Dendritic cell treated with granulocyte-macrophage colony-stimulating factor and Interleukin-4, amounts not matched to agents 40 ng/mL and 50 ng/mL, for 4 days (primary cell): ENCODE measurements around the gene METTL6.
"Not testable (repeated sequence)": the region's sequence is repeated elsewhere in the genome, so short reads cannot be mapped to it uniquely, and the experiment has no call there.

Experiments
- H3K27ac Mint-ChIP-seq: one replicate; pipeline ENCODE4 v1.8.0; 2022; ENCODE audit warnings: mild to moderate bottlenecking, mixed read lengths
- H3K27me3 Mint-ChIP-seq: one replicate; pipeline ENCODE4 v1.8.0; 2022; ENCODE audit warnings: mild to moderate bottlenecking, mixed read lengths
- H3K36me3 Mint-ChIP-seq: one replicate; pipeline ENCODE4 v1.8.0; 2022; ENCODE audit warnings: low read depth, mixed read lengths
- H3K4me1 Mint-ChIP-seq: one replicate; pipeline ENCODE4 v1.8.0; 2022; ENCODE audit warnings: low read depth, mixed read lengths
- H3K4me3 Mint-ChIP-seq: one replicate; pipeline ENCODE4 v1.8.0; 2022; ENCODE audit warnings: mild to moderate bottlenecking, moderate library complexity, mixed read lengths
- H3K9me3 Mint-ChIP-seq: one replicate; pipeline ENCODE4 v1.8.0; 2022; ENCODE audit warnings: mixed read lengths
- intact Hi-C: fragments of 100-400 bp; cut with micrococcal nuclease; formaldehyde crosslinking; loops from one replicate; pipeline ENCODE4 v1.15.0; 2022

METTL6 gene

DNA sequence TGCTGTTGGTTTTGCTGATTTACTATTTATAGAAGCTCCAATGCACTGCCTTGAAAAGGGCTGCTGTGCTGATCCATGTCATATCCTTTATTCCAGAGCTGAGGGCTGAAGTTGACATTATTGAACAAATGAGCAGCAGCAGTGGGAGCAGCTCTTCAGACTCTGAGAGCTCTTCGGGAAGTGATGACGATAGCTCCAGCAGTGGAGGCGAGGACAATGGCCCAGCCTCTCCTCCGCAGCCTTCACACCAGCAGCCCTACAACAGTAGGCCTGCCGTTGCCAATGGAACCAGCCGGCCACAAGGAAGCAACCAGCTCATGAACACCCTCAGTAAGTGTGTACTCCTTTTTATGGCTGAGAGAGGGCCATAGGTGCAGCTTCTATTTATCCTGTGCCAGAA is 8.9 kb upstream of the METTL6 start:
- Mint-ChIP-seq H3K4me3 (no peak overlapping the region), H3K36me3 (peaks cover 88% of the 10 kb centered on the region), H3K4me1 (peaks cover 31% of the 10 kb centered on the region), H3K27ac (no peak overlapping the region), H3K9me3 (no peaks in the 10 kb centered on the region), H3K27me3 (no peaks in the 10 kb centered on the region)
- intact Hi-C loops: no loop called here

DNA sequence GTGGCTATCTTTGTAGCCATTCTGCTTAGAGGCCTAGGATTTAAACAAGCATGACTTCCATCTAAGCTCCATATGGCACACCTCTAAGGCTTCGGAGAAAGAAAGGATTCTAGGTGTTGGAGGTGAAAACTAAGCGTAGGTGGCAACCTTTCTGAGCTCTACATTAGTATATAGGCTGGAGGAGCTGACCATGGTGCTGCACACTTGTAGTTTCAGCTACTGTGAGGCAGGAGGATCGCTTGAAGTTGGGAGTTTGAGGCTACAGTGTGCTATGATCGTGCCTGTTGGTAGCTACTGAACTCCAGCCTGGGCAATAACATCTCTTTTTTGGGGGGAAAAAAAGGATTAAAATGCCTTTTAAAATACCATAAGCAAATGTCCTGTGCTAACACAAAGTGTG is 7.4 kb upstream of the METTL6 start:
- no peaks in the 10 kb centered on the region for H3K27me3 Mint-ChIP-seq
- H3K27ac Mint-ChIP-seq: no peak overlapping the region
- intact Hi-C loops: no loop called here
- peaks cover 27% of the 10 kb centered on the region for H3K4me1 Mint-ChIP-seq
- no peak overlapping the region for H3K4me3 Mint-ChIP-seq
- H3K9me3 Mint-ChIP-seq: no peaks in the 10 kb centered on the region
- H3K36me3 Mint-ChIP-seq: peaks cover 85% of the 10 kb centered on the region

DNA sequence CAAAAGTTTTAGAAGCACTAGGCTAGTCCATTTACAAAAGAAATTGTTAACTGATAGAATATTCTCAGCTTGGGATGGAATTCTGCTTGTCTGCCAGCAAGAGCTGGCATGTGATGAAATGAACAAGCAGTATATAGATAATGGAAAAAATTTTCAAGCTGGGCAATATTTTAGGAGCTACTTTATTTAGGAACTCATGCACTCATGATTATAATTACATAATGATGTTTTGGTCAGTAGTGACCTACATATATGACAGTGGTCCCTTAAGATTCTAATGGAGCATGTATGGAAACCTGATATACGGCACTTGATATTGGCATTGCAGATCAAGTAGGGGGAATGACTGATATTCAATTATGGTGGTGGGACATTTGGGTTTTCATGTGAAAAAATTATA is 6.2 kb upstream of the METTL6 start:
- intact Hi-C loops: no loop called here
- Mint-ChIP-seq H3K4me3 (no peak overlapping the region), H3K9me3 (no peaks in the 10 kb centered on the region), H3K27ac (no peak overlapping the region), H3K27me3 (no peaks in the 10 kb centered on the region), H3K36me3 (peaks cover 77% of the 10 kb centered on the region), H3K4me1 (peaks cover 22% of the 10 kb centered on the region)

DNA sequence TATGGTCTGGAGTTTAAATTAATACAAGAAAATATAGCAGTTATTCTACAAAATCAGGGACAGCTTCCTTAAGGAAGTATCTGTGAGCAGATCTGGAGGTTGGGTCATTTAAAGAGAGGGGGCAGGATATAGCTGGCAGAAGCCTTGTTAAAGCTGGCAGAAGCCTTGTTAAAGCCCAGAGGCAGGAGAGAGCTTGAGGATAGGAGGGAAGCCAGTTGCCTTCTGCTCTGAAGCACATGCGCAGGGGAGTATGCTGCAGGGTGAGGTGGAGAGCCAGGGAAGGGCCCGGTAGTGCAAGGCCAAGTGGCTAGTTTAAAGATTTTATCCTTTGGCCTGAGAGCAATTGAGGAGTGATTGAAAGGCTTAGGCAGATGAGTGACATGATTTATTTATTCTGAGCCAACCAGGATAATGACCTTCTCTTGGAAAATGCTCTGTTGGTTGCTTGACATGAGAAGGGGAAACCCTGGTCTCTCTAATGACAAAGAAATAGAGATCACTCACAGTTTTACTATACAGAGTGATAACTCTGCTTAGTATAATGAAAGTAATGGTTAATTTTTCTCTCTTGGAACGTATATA is 4.0 kb upstream of the METTL6 start:
- intact Hi-C loops: no loop called here
- peaks cover 36% of the 10 kb centered on the region for H3K4me1 Mint-ChIP-seq

DNA sequence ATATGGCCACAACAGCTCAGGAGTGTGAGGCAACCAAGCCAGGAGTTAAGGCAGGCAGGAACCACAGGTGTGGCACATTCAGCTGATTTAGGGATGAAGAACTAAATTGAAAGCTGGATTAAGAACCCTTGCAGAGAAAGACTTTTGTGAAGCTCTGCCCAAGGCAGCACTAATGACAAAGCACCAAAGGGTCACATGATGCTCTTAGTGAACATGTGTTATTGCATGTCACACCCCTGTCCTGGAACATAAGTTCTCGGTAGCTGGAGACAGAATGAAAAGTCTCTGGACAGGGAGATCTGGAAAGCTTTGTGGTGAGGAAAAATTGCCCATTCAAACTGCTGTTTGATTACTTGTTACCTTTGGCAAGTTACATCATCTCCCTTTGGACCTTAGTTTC is 3.3 kb upstream of the METTL6 start:
- intact Hi-C loops: no loop called here
- Mint-ChIP-seq H3K4me3 (no peak overlapping the region), H3K4me1 (peaks cover 43% of the 10 kb centered on the region), H3K27me3 (no peaks in the 10 kb centered on the region), H3K27ac (no peak overlapping the region), H3K9me3 (no peaks in the 10 kb centered on the region), H3K36me3 (peaks cover 73% of the 10 kb centered on the region)

More for the DNA sequence above, 4.0 kb upstream of the METTL6 start:
- Mint-ChIP-seq H3K36me3 (peaks cover 76% of the 10 kb centered on the region), H3K4me3 (no peak overlapping the region), H3K27me3 (no peaks in the 10 kb centered on the region), H3K9me3 (no peaks in the 10 kb centered on the region), H3K27ac (no peak overlapping the region)

DNA sequence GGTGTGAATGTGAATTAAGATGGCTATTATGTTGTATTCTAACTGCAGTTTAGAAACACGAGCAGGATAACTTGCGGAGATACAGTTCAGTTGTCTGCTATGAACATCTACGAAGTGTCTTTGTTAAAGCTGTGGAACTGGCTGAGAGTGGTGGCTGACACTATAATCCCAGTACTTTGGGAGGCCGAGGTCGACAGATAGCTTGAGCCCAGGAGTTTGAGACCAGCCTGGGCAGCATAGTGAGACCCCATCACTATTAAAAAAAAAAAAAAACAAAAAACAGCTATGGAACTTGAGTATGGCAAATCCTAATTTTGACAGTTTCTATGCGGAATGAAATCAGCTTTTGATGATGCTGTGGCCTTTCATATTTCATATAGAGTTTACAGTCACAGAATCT is 1.7 kb upstream of the METTL6 start:
- H3K4me3 Mint-ChIP-seq: peak overlapping the region; percentile 96
- intact Hi-C loops: loop anchor here (2.0 kb wide), 1 partner anchor 128 kb away; no protein-coding TSS in a partner anchor
- H3K27me3 Mint-ChIP-seq: no peaks in the 10 kb centered on the region
- no peaks in the 10 kb centered on the region for H3K9me3 Mint-ChIP-seq
- H3K4me1 Mint-ChIP-seq: peaks cover 50% of the 10 kb centered on the region
- H3K36me3 Mint-ChIP-seq: peaks cover 69% of the 10 kb centered on the region
- peak overlapping the region; percentile 91 for H3K27ac Mint-ChIP-seq

DNA sequence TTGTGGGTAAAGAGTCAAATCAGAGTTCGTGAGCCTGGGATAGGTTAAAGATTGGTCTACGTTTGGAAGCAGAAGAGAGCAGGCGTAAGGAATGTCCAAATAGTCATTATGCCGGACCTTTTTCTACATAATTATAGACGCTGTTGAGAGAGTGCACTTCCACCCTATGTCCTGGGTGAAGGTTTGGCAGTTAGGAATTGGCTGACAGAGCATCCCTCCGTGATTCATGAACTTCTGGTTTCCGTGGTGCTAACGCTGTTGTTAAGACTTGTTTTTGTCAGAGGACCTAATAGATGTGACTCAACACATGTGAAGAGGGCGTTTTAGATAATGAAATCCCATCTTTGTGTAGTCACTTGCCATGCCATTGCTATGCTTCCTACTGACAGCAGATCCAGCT is 1.2 kb upstream of the METTL6 start:
- Mint-ChIP-seq H3K4me1 (peaks cover 50% of the 10 kb centered on the region), H3K27ac (peak overlapping the region; percentile 91), H3K9me3 (no peaks in the 10 kb centered on the region), H3K4me3 (peak overlapping the region; percentile 96), H3K36me3 (peaks cover 68% of the 10 kb centered on the region), H3K27me3 (no peaks in the 10 kb centered on the region)
- intact Hi-C loops: loop anchor here (2.0 kb wide), 1 partner anchor 128 kb away; no protein-coding TSS in a partner anchor

DNA sequence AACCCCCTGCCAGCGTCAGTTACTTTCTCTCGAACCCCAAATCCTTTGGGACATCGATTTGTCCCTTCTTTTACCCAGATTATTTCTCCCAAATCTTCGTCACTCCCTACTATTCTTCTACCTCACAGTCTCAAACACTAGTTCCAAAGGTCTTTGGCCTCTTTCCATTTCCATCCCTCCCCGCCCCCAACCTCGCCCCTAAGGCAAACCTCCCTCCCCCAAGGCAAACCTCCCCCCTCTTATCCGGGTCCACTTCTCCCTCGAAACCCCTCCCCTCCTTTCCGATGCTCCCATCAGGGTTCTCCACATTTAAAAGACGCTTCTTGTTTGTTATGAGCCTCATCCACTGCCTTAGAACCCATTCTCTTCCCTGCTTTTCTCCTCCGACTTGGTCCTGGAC is 637 bp upstream of the METTL6 start:
- Mint-ChIP-seq H3K36me3 (peaks cover 68% of the 10 kb centered on the region), H3K4me1 (peaks cover 50% of the 10 kb centered on the region), H3K9me3 (no peaks in the 10 kb centered on the region), H3K27ac (peak overlapping the region; percentile 91), H3K4me3 (peak overlapping the region; percentile 96), H3K27me3 (no peaks in the 10 kb centered on the region)
- intact Hi-C loops: loop anchor here (2.0 kb wide), 2 partner anchors 129 to 173 kb away; partner anchors contain the start of genes BTD and HACL1

DNA sequence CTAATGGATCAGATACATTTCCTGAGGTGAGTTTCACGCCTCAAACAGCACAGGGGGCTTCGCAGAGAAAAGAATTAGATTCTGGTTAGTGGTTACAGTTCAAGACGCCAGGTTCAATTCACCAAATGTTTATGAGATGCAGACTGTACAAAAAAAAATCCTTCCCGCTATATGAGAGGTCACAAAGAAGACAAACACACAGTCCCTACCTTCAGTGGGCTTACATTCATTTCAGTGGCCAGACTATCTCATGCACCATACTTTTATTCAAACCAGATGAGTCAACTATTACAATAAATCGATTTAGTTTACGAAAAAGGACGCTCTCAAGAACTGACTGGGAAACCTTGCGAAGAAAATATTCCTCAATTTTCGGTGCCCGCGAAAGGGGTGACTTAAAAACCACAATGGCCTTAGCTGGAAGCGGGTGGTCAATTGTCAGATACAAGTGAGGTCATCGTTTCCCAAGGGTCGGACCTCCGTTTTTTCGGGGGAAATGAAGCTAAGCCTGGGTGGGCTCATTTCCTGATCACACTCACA is 695 bp downstream of the METTL6 start:
- Mint-ChIP-seq H3K4me1 (peaks cover 50% of the 10 kb centered on the region), H3K27me3 (no peaks in the 10 kb centered on the region), H3K9me3 (no peaks in the 10 kb centered on the region), H3K27ac (peak overlapping the region; percentile 91), H3K4me3 (peak overlapping the region; percentile 96), H3K36me3 (peaks cover 75% of the 10 kb centered on the region)
- intact Hi-C loops: loop anchor here (2.0 kb wide), 1 partner anchor 174 kb away; the partner anchor contains the start of genes BTD and HACL1

DNA sequence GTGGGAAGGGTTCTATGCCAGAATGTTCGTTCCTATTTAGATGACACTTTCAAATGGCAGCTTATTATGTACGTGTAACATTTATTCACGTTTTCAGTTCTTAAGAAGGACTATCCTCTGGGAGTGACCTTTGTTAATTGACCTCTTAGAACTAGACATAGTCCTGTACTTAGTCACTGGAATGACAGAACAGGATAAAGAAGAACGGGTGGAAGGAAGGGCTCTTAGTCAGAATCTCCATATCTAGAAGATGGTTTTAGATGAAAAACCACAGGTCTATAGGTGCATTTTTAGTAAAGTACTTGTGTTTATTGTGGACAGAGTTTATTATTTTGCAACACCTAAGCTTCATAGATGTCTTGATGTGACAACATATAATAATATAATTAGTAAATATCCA is 6.5 kb downstream of the METTL6 start:
- Mint-ChIP-seq H3K27ac (no peak overlapping the region), H3K27me3 (no peaks in the 10 kb centered on the region), H3K9me3 (no peaks in the 10 kb centered on the region), H3K36me3 (peaks cover 58% of the 10 kb centered on the region), H3K4me3 (no peak overlapping the region), H3K4me1 (peaks cover 15% of the 10 kb centered on the region)
- intact Hi-C loops: no loop called here

DNA sequence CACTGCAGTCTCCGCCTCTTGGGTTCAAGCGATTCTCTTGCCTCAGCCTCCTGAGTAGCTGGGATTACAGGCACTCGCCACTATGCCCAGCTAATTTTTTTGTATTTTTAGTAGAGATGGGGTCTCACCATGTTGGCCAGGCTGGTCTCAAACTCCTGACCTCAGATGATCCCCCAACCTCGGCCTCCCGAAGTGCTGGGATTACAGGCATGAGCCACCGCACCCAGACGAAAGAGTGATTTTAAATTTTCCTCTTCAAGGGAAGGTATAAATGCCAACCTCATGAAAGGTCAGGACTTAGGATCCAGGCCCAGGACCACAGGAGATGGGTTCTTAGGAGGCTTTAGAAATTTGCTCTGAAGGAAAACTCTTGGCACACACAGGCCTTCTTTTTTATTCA is 16.4 kb downstream of the METTL6 start:
- peaks cover 15% of the 10 kb centered on the region for H3K4me1 Mint-ChIP-seq
- H3K27me3 Mint-ChIP-seq, H3K4me3 Mint-ChIP-seq, H3K27ac Mint-ChIP-seq, intact Hi-C loops, H3K9me3 Mint-ChIP-seq: not testable (repeated sequence)
- H3K36me3 Mint-ChIP-seq: peaks cover 42% of the 10 kb centered on the region

DNA sequence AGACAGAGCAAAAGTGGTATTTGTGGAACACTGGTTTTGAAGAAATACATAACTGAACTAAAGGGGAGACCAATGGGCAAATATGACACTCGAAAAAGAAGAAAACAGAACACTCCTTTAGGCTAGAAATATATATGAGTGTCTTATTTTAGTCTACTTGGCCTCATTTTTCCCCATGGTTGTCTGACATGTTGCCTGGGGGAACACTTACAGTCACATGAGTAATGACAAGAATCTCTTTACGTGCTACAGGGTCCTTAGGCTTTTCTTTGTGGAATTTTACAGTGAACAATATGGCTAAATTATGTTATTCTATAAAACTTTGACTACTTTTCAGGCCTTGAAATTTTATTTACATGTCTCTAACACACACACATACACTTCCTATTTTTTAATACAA is 17.6 kb downstream of the METTL6 start:
- no peak overlapping the region for H3K4me3 Mint-ChIP-seq
- peaks cover 21% of the 10 kb centered on the region for H3K4me1 Mint-ChIP-seq
- H3K36me3 Mint-ChIP-seq: peaks cover 31% of the 10 kb centered on the region
- H3K27me3 Mint-ChIP-seq: no peaks in the 10 kb centered on the region
- no peaks in the 10 kb centered on the region for H3K9me3 Mint-ChIP-seq
- intact Hi-C loops: no loop called here
- peak overlapping the region; percentile 82 for H3K27ac Mint-ChIP-seq

DNA sequence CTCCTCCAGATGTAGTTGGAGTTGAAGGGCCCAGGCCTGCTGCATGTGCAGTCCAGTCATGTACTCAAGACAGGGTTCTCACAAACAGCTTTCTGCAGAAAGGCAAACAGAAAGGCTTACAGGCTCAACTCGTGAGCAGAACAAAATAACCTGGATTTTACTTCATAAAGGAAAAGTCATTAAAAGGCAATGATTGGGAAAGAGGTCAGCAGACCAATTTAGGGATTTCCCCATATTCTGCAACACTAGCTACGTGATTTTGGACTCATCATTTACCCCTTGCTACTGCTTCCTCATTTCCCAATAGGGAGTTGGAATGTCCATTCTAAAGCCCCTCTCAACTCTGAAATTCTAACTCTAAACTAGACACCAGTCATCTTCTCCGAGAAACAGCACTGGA is 18.1 kb downstream of the METTL6 start:
- H3K27ac Mint-ChIP-seq: peak overlapping the region; percentile 82
- no peaks in the 10 kb centered on the region for H3K9me3 Mint-ChIP-seq
- H3K27me3 Mint-ChIP-seq: no peaks in the 10 kb centered on the region
- peaks cover 25% of the 10 kb centered on the region for H3K36me3 Mint-ChIP-seq
- intact Hi-C loops: no loop called here
- peaks cover 22% of the 10 kb centered on the region for H3K4me1 Mint-ChIP-seq
- no peak overlapping the region for H3K4me3 Mint-ChIP-seq

DNA sequence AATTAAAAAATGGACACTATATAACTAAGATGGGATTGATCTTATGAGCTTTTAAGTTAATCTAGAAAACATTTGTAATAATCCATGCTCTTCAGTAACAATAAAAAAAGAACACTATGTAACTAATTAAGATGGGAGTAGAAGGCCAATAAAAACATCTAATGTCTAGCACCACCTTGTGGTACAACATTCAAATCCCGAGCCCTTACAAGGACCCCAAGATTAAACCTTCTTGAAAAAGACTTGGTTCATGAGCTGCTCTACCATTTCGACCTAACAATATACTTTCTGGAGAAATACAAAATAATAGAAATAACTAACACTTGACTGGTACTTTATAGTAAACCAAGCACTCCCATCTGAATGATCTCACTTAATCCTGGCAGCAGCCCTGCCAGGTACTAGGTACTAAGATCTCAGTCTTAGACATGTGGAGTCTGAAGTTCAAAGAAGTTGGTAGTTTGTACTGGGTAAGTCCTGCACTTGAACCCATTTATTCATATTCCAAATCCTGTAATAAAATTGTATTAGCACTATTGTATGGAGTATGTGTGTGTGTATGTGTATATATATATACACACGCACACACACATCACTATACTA is 21.8 kb downstream of the METTL6 start:
- H3K27me3 Mint-ChIP-seq: no peaks in the 10 kb centered on the region
- peaks cover 45% of the 10 kb centered on the region for H3K4me1 Mint-ChIP-seq
- intact Hi-C loops: loop anchor here (1.0 kb wide), 2 partner anchors 137 to 203 kb away; no protein-coding TSS in a partner anchor
- H3K27ac Mint-ChIP-seq: no peak overlapping the region
- H3K36me3 Mint-ChIP-seq: peaks cover 6% of the 10 kb centered on the region
- H3K9me3 Mint-ChIP-seq: no peaks in the 10 kb centered on the region
- no peak overlapping the region for H3K4me3 Mint-ChIP-seq
